ENCODE results near the gene C2orf72.

DNA sequence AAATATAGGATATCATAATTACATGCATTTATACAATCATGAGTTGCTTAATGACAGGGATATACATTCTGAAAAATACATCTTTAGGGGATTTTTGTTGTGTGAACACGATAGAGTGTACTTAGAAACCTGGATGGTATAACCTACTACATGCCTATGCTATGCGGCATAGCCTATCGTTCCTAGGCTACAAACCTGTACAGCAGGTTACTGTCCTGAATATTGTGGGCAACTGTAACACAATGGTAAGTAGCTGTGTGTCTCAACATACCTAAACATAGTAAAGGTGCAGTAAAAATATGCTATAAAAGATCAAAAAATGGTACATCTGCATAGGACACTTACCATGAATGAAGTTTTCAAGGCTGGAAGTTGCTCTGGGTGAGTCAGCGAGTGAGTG lies 6.5 kb downstream of the C2orf72 start:
- TF ChIP-seq, protein P1, sequence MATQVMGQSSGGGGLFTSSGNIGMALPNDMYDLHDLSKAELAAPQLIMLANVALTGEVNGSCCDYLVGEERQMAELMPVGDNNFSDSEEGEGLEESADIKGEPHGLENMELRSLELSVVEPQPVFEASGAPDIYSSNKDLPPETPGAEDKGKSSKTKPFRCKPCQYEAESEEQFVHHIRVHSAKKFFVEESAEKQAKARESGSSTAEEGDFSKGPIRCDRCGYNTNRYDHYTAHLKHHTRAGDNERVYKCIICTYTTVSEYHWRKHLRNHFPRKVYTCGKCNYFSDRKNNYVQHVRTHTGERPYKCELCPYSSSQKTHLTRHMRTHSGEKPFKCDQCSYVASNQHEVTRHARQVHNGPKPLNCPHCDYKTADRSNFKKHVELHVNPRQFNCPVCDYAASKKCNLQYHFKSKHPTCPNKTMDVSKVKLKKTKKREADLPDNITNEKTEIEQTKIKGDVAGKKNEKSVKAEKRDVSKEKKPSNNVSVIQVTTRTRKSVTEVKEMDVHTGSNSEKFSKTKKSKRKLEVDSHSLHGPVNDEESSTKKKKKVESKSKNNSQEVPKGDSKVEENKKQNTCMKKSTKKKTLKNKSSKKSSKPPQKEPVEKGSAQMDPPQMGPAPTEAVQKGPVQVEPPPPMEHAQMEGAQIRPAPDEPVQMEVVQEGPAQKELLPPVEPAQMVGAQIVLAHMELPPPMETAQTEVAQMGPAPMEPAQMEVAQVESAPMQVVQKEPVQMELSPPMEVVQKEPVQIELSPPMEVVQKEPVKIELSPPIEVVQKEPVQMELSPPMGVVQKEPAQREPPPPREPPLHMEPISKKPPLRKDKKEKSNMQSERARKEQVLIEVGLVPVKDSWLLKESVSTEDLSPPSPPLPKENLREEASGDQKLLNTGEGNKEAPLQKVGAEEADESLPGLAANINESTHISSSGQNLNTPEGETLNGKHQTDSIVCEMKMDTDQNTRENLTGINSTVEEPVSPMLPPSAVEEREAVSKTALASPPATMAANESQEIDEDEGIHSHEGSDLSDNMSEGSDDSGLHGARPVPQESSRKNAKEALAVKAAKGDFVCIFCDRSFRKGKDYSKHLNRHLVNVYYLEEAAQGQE (IDR thresholded peaks at IDR 0.05) = no peak
- TF ChIP-seq, protein P2, sequence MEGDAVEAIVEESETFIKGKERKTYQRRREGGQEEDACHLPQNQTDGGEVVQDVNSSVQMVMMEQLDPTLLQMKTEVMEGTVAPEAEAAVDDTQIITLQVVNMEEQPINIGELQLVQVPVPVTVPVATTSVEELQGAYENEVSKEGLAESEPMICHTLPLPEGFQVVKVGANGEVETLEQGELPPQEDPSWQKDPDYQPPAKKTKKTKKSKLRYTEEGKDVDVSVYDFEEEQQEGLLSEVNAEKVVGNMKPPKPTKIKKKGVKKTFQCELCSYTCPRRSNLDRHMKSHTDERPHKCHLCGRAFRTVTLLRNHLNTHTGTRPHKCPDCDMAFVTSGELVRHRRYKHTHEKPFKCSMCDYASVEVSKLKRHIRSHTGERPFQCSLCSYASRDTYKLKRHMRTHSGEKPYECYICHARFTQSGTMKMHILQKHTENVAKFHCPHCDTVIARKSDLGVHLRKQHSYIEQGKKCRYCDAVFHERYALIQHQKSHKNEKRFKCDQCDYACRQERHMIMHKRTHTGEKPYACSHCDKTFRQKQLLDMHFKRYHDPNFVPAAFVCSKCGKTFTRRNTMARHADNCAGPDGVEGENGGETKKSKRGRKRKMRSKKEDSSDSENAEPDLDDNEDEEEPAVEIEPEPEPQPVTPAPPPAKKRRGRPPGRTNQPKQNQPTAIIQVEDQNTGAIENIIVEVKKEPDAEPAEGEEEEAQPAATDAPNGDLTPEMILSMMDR (IDR thresholded peaks at IDR 0.05; ENCODE audit: low read depth, low read length, missing input control) = no peak
- no peak for TF ChIP-seq TAF1 (conservative IDR thresholded peaks at IDR 0.05)
- no peak for TF ChIP-seq YY1 (IDR thresholded peaks at IDR 0.05)
- TF ChIP-seq JUND (IDR thresholded peaks at IDR 0.05) = no peak
- no peak for TF ChIP-seq SP1 (IDR thresholded peaks at IDR 0.05)
- TF ChIP-seq FOXA1 (IDR thresholded peaks at IDR 0.05) = no peak
- TF ChIP-seq, protein P3, sequence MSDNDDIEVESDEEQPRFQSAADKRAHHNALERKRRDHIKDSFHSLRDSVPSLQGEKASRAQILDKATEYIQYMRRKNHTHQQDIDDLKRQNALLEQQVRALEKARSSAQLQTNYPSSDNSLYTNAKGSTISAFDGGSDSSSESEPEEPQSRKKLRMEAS (IDR thresholded peaks at IDR 0.05) = no peak
- TF ChIP-seq RAD21 (IDR thresholded peaks at IDR 0.05) = no peak
- TF ChIP-seq, protein P4, sequence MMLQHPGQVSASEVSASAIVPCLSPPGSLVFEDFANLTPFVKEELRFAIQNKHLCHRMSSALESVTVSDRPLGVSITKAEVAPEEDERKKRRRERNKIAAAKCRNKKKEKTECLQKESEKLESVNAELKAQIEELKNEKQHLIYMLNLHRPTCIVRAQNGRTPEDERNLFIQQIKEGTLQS (IDR thresholded peaks at IDR 0.05) = no peak
